Mesenchymal stem cell (in vitro differentiated cells and primary cell): ENCODE data around the gene CHD1.

Source experiments
- DNase-seq: peaks from one replicate; pipeline ENCODE4 v3.0.0-alpha.2; 2013
- H2AFZ ChIP-seq: one replicate; pipeline ENCODE4 v1.6.1; 2013; ENCODE audit warnings: low read depth, mild to moderate bottlenecking, control low read depth, inconsistent platforms, low read length, moderate library complexity
- H2AK5ac ChIP-seq: 2 replicates; pipeline ENCODE4 v1.6.1; 2013; ENCODE audit warnings: low read length, moderate library complexity, mild to moderate bottlenecking, inconsistent platforms; ENCODE audit not compliant: severe bottlenecking
- H2BK120ac ChIP-seq: one replicate; pipeline ENCODE4 v1.6.1; 2013; ENCODE audit warnings: low read depth, mild to moderate bottlenecking, inconsistent platforms, low read length, moderate library complexity
- H2BK12ac ChIP-seq, 2 experiments: one replicate each; pipeline ENCODE4 v1.6.1; 2013; ENCODE audit warnings: inconsistent platforms in 2 of 2, low read length in 2 of 2, mild to moderate bottlenecking in 2 of 2, moderate library complexity in 2 of 2, control low read depth in 1 of 2
- H2BK15ac ChIP-seq: one replicate; pipeline ENCODE4 v1.6.1; 2013; ENCODE audit warnings: mild to moderate bottlenecking, low read depth, inconsistent platforms; ENCODE audit not compliant: poor library complexity, severe bottlenecking
- H2BK5ac ChIP-seq: 2 replicates; pipeline ENCODE4 v1.6.1; 2013; ENCODE audit warnings: low read depth, mild to moderate bottlenecking, low read length, control low read depth, inconsistent platforms; ENCODE audit not compliant: poor library complexity, severe bottlenecking
- H3K14ac ChIP-seq, 2 experiments: one replicate each; pipeline ENCODE4 v1.6.1; 2013; ENCODE audit warnings: inconsistent platforms in 2 of 2, low read length in 2 of 2, control low read depth in 1 of 2, mild to moderate bottlenecking in 1 of 2, moderate library complexity in 1 of 2
- H3K18ac ChIP-seq, 2 experiments: one replicate each; pipeline ENCODE4 v1.6.1; 2013; ENCODE audit warnings: inconsistent platforms in 2 of 2, low read length in 2 of 2, control low read depth in 1 of 2, low read depth in 1 of 2, mild to moderate bottlenecking in 1 of 2
- H3K23ac ChIP-seq, 2 experiments: one replicate each; pipeline ENCODE4 v1.6.1; 2013; ENCODE audit warnings: inconsistent platforms in 2 of 2, low read length in 2 of 2, mild to moderate bottlenecking in 2 of 2, moderate library complexity in 2 of 2, control low read depth in 1 of 2
- H3K27ac ChIP-seq: 2 replicates; pipeline ENCODE4 v1.5.1; 2013; ENCODE audit warnings: mild to moderate bottlenecking, moderate library complexity, low read length, control low read depth, inconsistent platforms; ENCODE audit not compliant: poor library complexity, severe bottlenecking
- H3K27me3 ChIP-seq, 2 experiments: 2 replicates each; pipeline versions ENCODE4 v1.6.1 to v1.7.0; 2013; ENCODE audit warnings: low read length in 2 of 2, mild to moderate bottlenecking in 2 of 2, moderate library complexity in 2 of 2, control low read depth in 1 of 2, inconsistent platforms in 1 of 2; ENCODE audit not compliant: control insufficient read depth in 1 of 2, insufficient read depth in 1 of 2
- H3K36me3 ChIP-seq, 2 experiments: 2 replicates each; pipeline versions ENCODE4 v1.6.1 to v1.7.0; 2013; ENCODE audit warnings: low read length in 2 of 2, control low read depth in 1 of 2, inconsistent platforms in 1 of 2, low read depth in 1 of 2, mild to moderate bottlenecking in 1 of 2; ENCODE audit not compliant: insufficient read depth in 2 of 2, control insufficient read depth in 1 of 2
- H3K4ac ChIP-seq, 2 experiments: one replicate each; pipeline ENCODE4 v1.6.1; 2013; ENCODE audit warnings: inconsistent platforms in 2 of 2, low read length in 2 of 2, mild to moderate bottlenecking in 2 of 2, moderate library complexity in 2 of 2, control low read depth in 1 of 2, low read depth in 1 of 2
- H3K4me1 ChIP-seq: 2 replicates; pipeline ENCODE4 v1.6.1; 2013; ENCODE audit warnings: low read depth, low read length, control low read depth; ENCODE audit not compliant: control insufficient read depth, insufficient read depth
- H3K4me2 ChIP-seq: 2 replicates; pipeline ENCODE4 v1.6.1; 2013; ENCODE audit warnings: low read length, mild to moderate bottlenecking, inconsistent platforms; ENCODE audit not compliant: poor library complexity, severe bottlenecking
- H3K4me3 ChIP-seq, 2 experiments: 2 replicates each; pipeline versions ENCODE4 v1.5.1 to v1.7.0; 2013; ENCODE audit warnings: low read length in 2 of 2, mild to moderate bottlenecking in 2 of 2, control low read depth in 1 of 2, low read depth in 1 of 2; ENCODE audit not compliant: insufficient read depth in 1 of 2
- H3K79me1 ChIP-seq: replicated peaks from 2 replicates; pipeline ENCODE4 v1.6.1; 2013; ENCODE audit warnings: mild to moderate bottlenecking, control low read depth, low read length, inconsistent platforms; ENCODE audit not compliant: poor library complexity, severe bottlenecking
- H3K9ac ChIP-seq: 2 replicates; pipeline ENCODE4 v1.7.0; 2013; ENCODE audit warnings: mild to moderate bottlenecking, low read length, moderate library complexity
- H3K9me3 ChIP-seq: 2 replicates; pipeline ENCODE4 v1.7.0; 2013; ENCODE audit warnings: mild to moderate bottlenecking, low read length; ENCODE audit not compliant: control insufficient read depth
- H4K8ac ChIP-seq: one replicate; pipeline ENCODE4 v1.6.1; 2013; ENCODE audit warnings: inconsistent platforms, mild to moderate bottlenecking, low read length, moderate library complexity
- H4K91ac ChIP-seq: one replicate; pipeline ENCODE4 v1.6.1; 2013; ENCODE audit warnings: mild to moderate bottlenecking, low read length, inconsistent platforms
- WGBS: methylation state at CpG from one replicate; pipeline ENCODE4 v1.1.7; 2013; ENCODE audit warnings: mixed read lengths; 5-methylcytosine and 5-hydroxymethylcytosine counted together

Gene CHD1

DNA sequence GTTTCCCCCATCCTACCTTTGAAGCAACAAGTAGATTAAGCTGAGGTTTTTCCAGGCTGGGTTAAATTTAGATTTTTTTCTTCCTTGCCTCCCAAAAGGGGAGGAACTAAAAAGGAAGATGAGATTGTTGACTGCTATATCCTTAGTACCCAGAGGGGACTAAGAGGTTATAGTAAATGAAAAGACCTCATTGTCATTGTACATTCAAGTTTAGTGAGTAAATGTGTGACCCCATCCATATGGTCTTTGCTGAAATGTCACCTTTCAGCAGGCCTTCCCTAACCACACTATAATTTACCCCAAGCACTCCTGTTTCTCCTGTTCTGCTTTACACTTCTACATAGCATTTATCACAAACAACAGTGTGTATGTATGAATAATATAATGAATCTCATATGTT lies 35.8 kb upstream of the CHD1 start:
- no peak overlapping the region for H2BK5ac ChIP-seq
- no peaks in the 10 kb centered on the region for H3K9me3 ChIP-seq
- no peak for DNase-seq
- no peak overlapping the region for H3K27ac ChIP-seq
- no peaks in the 10 kb centered on the region for H3K36me3 ChIP-seq
- no peak overlapping the region for H2AFZ ChIP-seq
- H2BK120ac ChIP-seq = no peak overlapping the region
- no peak overlapping the region for H3K4me3 ChIP-seq
- no peak overlapping the region for H3K4ac ChIP-seq
- no peak overlapping the region for H4K91ac ChIP-seq
- no peak overlapping the region for H3K23ac ChIP-seq
- no peak overlapping the region for H3K4me2 ChIP-seq
- H3K18ac ChIP-seq = no peak overlapping the region
- no peaks in the 10 kb centered on the region for H3K4me1 ChIP-seq
- H3K9ac ChIP-seq = no peak overlapping the region
- H2BK12ac ChIP-seq = no peak overlapping the region
- no peak overlapping the region for H4K8ac ChIP-seq
- H3K14ac ChIP-seq = no peak overlapping the region
- no peak overlapping the region for H2AK5ac ChIP-seq
- no peaks in the 10 kb centered on the region for H3K79me1 ChIP-seq
- no peaks in the 10 kb centered on the region for H3K27me3 ChIP-seq
- H2BK15ac ChIP-seq = no peak overlapping the region

GRCh38 chr5:98963019-98963418 lies 34.2 kb upstream of the CHD1 start:
- no peaks in the 10 kb centered on the region for H3K79me1 ChIP-seq
- H3K9me3 ChIP-seq = no peaks in the 10 kb centered on the region
- H3K27ac ChIP-seq = no peak overlapping the region
- H3K27me3 ChIP-seq = no peaks in the 10 kb centered on the region
- H2BK120ac ChIP-seq = no peak overlapping the region
- WGBS = 57% methylated on average over 2 of the region's 3 CpGs
- no peak overlapping the region for H4K91ac ChIP-seq
- no peak overlapping the region for H2BK15ac ChIP-seq
- no peaks in the 10 kb centered on the region for H3K4me1 ChIP-seq
- no peak overlapping the region for H2AK5ac ChIP-seq
- H3K9ac ChIP-seq = no peak overlapping the region
- no peak overlapping the region for H3K23ac ChIP-seq
- DNase-seq = no peak
- H2AFZ ChIP-seq = no peak overlapping the region
- no peak overlapping the region for H3K4me2 ChIP-seq
- no peaks in the 10 kb centered on the region for H3K36me3 ChIP-seq
- H4K8ac ChIP-seq = no peak overlapping the region
- no peak overlapping the region for H3K4ac ChIP-seq
- H2BK12ac ChIP-seq = no peak overlapping the region
- H3K14ac ChIP-seq = no peak overlapping the region
- H3K4me3 ChIP-seq = no peak overlapping the region
- H3K18ac ChIP-seq = no peak overlapping the region
- no peak overlapping the region for H2BK5ac ChIP-seq

GRCh38 chr5:98962587-98962986 lies 33.8 kb upstream of the CHD1 start:
- no peak for DNase-seq
- Histone ChIP-seq H2BK15ac (no peak overlapping the region), H3K79me1 (no peaks in the 10 kb centered on the region), H3K4me3 (no peak overlapping the region), H2BK120ac (no peak overlapping the region), H2BK5ac (no peak overlapping the region), H2AK5ac (no peak overlapping the region), H3K4ac (no peak overlapping the region), H3K4me1 (no peaks in the 10 kb centered on the region), H3K27ac (no peak overlapping the region), H3K36me3 (no peaks in the 10 kb centered on the region), H4K91ac (no peak overlapping the region), H3K23ac (no peak overlapping the region), H2BK12ac (no peak overlapping the region), H3K9me3 (no peaks in the 10 kb centered on the region), H3K14ac (no peak overlapping the region), H3K4me2 (no peak overlapping the region), H3K27me3 (no peaks in the 10 kb centered on the region), H2AFZ (no peak overlapping the region), H3K9ac (no peak overlapping the region), H4K8ac (no peak overlapping the region), H3K18ac (no peak overlapping the region)

- H3K79me1 ChIP-seq = peaks cover 3% of the 10 kb centered on the region
- H2BK15ac ChIP-seq = no peak overlapping the region
- no peak overlapping the region for H2AK5ac ChIP-seq
- no peak overlapping the region for H2AFZ ChIP-seq
- H4K8ac ChIP-seq = no peak overlapping the region
- no peak overlapping the region for H3K4ac ChIP-seq
- H2BK12ac ChIP-seq = no peak overlapping the region
- no peak overlapping the region for H3K14ac ChIP-seq
- no peak for DNase-seq
- H3K23ac ChIP-seq = no peak overlapping the region
- no peak overlapping the region for H2BK5ac ChIP-seq
- WGBS = 91% methylated on average over 3 of the region's 3 CpGs
- no peak overlapping the region for H3K4me3 ChIP-seq
- no peak overlapping the region for H4K91ac ChIP-seq
- H2BK120ac ChIP-seq = no peak overlapping the region
- H3K9me3 ChIP-seq = no peaks in the 10 kb centered on the region
- H3K27me3 ChIP-seq = no peaks in the 10 kb centered on the region
- H3K4me1 ChIP-seq = no peaks in the 10 kb centered on the region
- no peaks in the 10 kb centered on the region for H3K36me3 ChIP-seq
- H3K18ac ChIP-seq = no peak overlapping the region
- no peak overlapping the region for H3K9ac ChIP-seq
- H3K4me2 ChIP-seq = no peak overlapping the region
- H3K27ac ChIP-seq = no peak overlapping the region
Measured at GRCh38 chr5:98961665-98962344, 33.0 kb upstream of the CHD1 start.
